Mesenchymal stem cell (in vitro differentiated cells and primary cell): ENCODE measurements around the gene PRKX.

ENCODE experiments used
- DNase-seq: peaks from one replicate; pipeline ENCODE4 v3.0.0-alpha.2; 2013
- H2AFZ ChIP-seq: one replicate; pipeline ENCODE4 v1.6.1; 2013; ENCODE audit warnings: low read depth, mild to moderate bottlenecking, control low read depth, inconsistent platforms, low read length, moderate library complexity
- H2AK5ac ChIP-seq: 2 replicates; pipeline ENCODE4 v1.6.1; 2013; ENCODE audit warnings: low read length, moderate library complexity, mild to moderate bottlenecking, inconsistent platforms; ENCODE audit not compliant: severe bottlenecking
- H2BK120ac ChIP-seq: one replicate; pipeline ENCODE4 v1.6.1; 2013; ENCODE audit warnings: low read depth, mild to moderate bottlenecking, inconsistent platforms, low read length, moderate library complexity
- H2BK12ac ChIP-seq, 2 experiments: one replicate each; pipeline ENCODE4 v1.6.1; 2013; ENCODE audit warnings: inconsistent platforms in 2 of 2, low read length in 2 of 2, mild to moderate bottlenecking in 2 of 2, moderate library complexity in 2 of 2, control low read depth in 1 of 2
- H2BK15ac ChIP-seq: one replicate; pipeline ENCODE4 v1.6.1; 2013; ENCODE audit warnings: mild to moderate bottlenecking, low read depth, inconsistent platforms; ENCODE audit not compliant: poor library complexity, severe bottlenecking
- H2BK5ac ChIP-seq: 2 replicates; pipeline ENCODE4 v1.6.1; 2013; ENCODE audit warnings: low read depth, mild to moderate bottlenecking, low read length, control low read depth, inconsistent platforms; ENCODE audit not compliant: poor library complexity, severe bottlenecking
- H3K14ac ChIP-seq, 2 experiments: one replicate each; pipeline ENCODE4 v1.6.1; 2013; ENCODE audit warnings: inconsistent platforms in 2 of 2, low read length in 2 of 2, control low read depth in 1 of 2, mild to moderate bottlenecking in 1 of 2, moderate library complexity in 1 of 2
- H3K18ac ChIP-seq, 2 experiments: one replicate each; pipeline ENCODE4 v1.6.1; 2013; ENCODE audit warnings: inconsistent platforms in 2 of 2, low read length in 2 of 2, control low read depth in 1 of 2, low read depth in 1 of 2, mild to moderate bottlenecking in 1 of 2
- H3K23ac ChIP-seq, 2 experiments: one replicate each; pipeline ENCODE4 v1.6.1; 2013; ENCODE audit warnings: inconsistent platforms in 2 of 2, low read length in 2 of 2, mild to moderate bottlenecking in 2 of 2, moderate library complexity in 2 of 2, control low read depth in 1 of 2
- H3K27ac ChIP-seq: 2 replicates; pipeline ENCODE4 v1.5.1; 2013; ENCODE audit warnings: mild to moderate bottlenecking, moderate library complexity, low read length, control low read depth, inconsistent platforms; ENCODE audit not compliant: poor library complexity, severe bottlenecking
- H3K27me3 ChIP-seq, 2 experiments: 2 replicates each; pipeline versions ENCODE4 v1.6.1 to v1.7.0; 2013; ENCODE audit warnings: low read length in 2 of 2, mild to moderate bottlenecking in 2 of 2, moderate library complexity in 2 of 2, control low read depth in 1 of 2, inconsistent platforms in 1 of 2; ENCODE audit not compliant: control insufficient read depth in 1 of 2, insufficient read depth in 1 of 2
- H3K36me3 ChIP-seq, 2 experiments: 2 replicates each; pipeline versions ENCODE4 v1.6.1 to v1.7.0; 2013; ENCODE audit warnings: low read length in 2 of 2, control low read depth in 1 of 2, inconsistent platforms in 1 of 2, low read depth in 1 of 2, mild to moderate bottlenecking in 1 of 2; ENCODE audit not compliant: insufficient read depth in 2 of 2, control insufficient read depth in 1 of 2
- H3K4ac ChIP-seq, 2 experiments: one replicate each; pipeline ENCODE4 v1.6.1; 2013; ENCODE audit warnings: inconsistent platforms in 2 of 2, low read length in 2 of 2, mild to moderate bottlenecking in 2 of 2, moderate library complexity in 2 of 2, control low read depth in 1 of 2, low read depth in 1 of 2
- H3K4me1 ChIP-seq: 2 replicates; pipeline ENCODE4 v1.6.1; 2013; ENCODE audit warnings: low read depth, low read length, control low read depth; ENCODE audit not compliant: control insufficient read depth, insufficient read depth
- H3K4me2 ChIP-seq: 2 replicates; pipeline ENCODE4 v1.6.1; 2013; ENCODE audit warnings: low read length, mild to moderate bottlenecking, inconsistent platforms; ENCODE audit not compliant: poor library complexity, severe bottlenecking
- H3K4me3 ChIP-seq, 2 experiments: 2 replicates each; pipeline versions ENCODE4 v1.5.1 to v1.7.0; 2013; ENCODE audit warnings: low read length in 2 of 2, mild to moderate bottlenecking in 2 of 2, control low read depth in 1 of 2, low read depth in 1 of 2; ENCODE audit not compliant: insufficient read depth in 1 of 2
- H3K79me1 ChIP-seq: replicated peaks from 2 replicates; pipeline ENCODE4 v1.6.1; 2013; ENCODE audit warnings: mild to moderate bottlenecking, control low read depth, low read length, inconsistent platforms; ENCODE audit not compliant: poor library complexity, severe bottlenecking
- H3K9ac ChIP-seq: 2 replicates; pipeline ENCODE4 v1.7.0; 2013; ENCODE audit warnings: mild to moderate bottlenecking, low read length, moderate library complexity
- H3K9me3 ChIP-seq: 2 replicates; pipeline ENCODE4 v1.7.0; 2013; ENCODE audit warnings: mild to moderate bottlenecking, low read length; ENCODE audit not compliant: control insufficient read depth
- H4K8ac ChIP-seq: one replicate; pipeline ENCODE4 v1.6.1; 2013; ENCODE audit warnings: inconsistent platforms, mild to moderate bottlenecking, low read length, moderate library complexity
- H4K91ac ChIP-seq: one replicate; pipeline ENCODE4 v1.6.1; 2013; ENCODE audit warnings: mild to moderate bottlenecking, low read length, inconsistent platforms
- WGBS: methylation state at CpG from one replicate; pipeline ENCODE4 v1.1.7; 2013; ENCODE audit warnings: mixed read lengths; 5-methylcytosine and 5-hydroxymethylcytosine counted together

Gene PRKX

GRCh38 chrX:3585719-3586118 is 127.7 kb downstream of the PRKX start:
- no peak overlapping the region for H2BK15ac ChIP-seq
- H2AK5ac ChIP-seq: no peak overlapping the region
- H4K8ac ChIP-seq: no peak overlapping the region
- H3K27me3 ChIP-seq: no peaks in the 10 kb centered on the region
- DNase-seq: no peak
- H3K4me1 ChIP-seq: no peaks in the 10 kb centered on the region
- H3K18ac ChIP-seq: no peak overlapping the region
- no peak overlapping the region for H2BK5ac ChIP-seq
- no peaks in the 10 kb centered on the region for H3K79me1 ChIP-seq
- H3K9ac ChIP-seq: no peak overlapping the region
- H3K4ac ChIP-seq: no peak overlapping the region
- no peak overlapping the region for H4K91ac ChIP-seq
- H3K23ac ChIP-seq: no peak overlapping the region
- no peak overlapping the region for H2BK12ac ChIP-seq
- H3K4me3 ChIP-seq: no peak overlapping the region
- 75% methylated on average over 3 of the region's 3 CpGs for WGBS
- H2AFZ ChIP-seq: no peak overlapping the region
- no peak overlapping the region for H3K14ac ChIP-seq
- no peaks in the 10 kb centered on the region for H3K9me3 ChIP-seq
- H3K27ac ChIP-seq: no peak overlapping the region
- H3K36me3 ChIP-seq: no peaks in the 10 kb centered on the region
- H2BK120ac ChIP-seq: no peak overlapping the region
- H3K4me2 ChIP-seq: no peak overlapping the region

DNA sequence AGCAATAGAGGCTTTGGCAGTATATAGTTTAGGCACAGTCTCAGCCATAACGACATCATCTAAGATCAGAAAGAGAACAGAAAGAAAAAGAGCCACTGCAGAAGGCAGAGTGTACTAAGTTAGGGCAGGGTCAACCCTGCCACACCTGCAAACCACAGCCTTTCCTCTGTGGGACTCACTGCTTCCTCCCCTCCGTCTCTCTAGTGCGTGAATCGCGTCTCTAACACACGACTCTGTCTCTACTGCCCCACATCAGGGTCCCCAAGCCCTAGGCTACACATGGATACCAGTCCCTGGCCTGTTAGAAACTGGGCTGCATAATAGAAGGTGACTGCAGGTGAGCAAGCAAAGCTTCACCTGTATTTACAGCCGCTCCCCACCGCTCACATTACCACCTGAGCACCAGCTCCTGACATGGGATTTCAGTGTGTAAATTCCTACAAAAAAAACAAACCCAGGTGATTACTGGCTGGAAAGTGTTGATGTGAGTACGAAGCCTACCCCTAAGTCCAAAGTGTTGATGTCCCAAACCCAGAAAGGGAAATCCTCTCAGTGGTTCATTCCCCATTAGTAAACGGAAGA is 128.9 kb downstream of the PRKX start:
- H3K4ac ChIP-seq: no peak overlapping the region
- no peak overlapping the region for H3K9ac ChIP-seq
- no peaks in the 10 kb centered on the region for H3K36me3 ChIP-seq
- no peak overlapping the region for H2BK15ac ChIP-seq
- H3K4me2 ChIP-seq: no peak overlapping the region
- no peak overlapping the region for H2BK12ac ChIP-seq
- no peak overlapping the region for H3K27ac ChIP-seq
- H2AK5ac ChIP-seq: no peak overlapping the region
- no peak overlapping the region for H4K8ac ChIP-seq
- H3K23ac ChIP-seq: no peak overlapping the region
- no peak overlapping the region for H3K14ac ChIP-seq
- H2BK5ac ChIP-seq: no peak overlapping the region
- H2AFZ ChIP-seq: no peak overlapping the region
- H3K9me3 ChIP-seq: peaks cover 3% of the 10 kb centered on the region
- no peak overlapping the region for H4K91ac ChIP-seq
- H2BK120ac ChIP-seq: no peak overlapping the region
- no peak overlapping the region for H3K4me3 ChIP-seq
- no peaks in the 10 kb centered on the region for H3K4me1 ChIP-seq
- no peak for DNase-seq
- 82% methylated on average over 8 of the region's 10 CpGs for WGBS
- H3K79me1 ChIP-seq: no peaks in the 10 kb centered on the region
- no peaks in the 10 kb centered on the region for H3K27me3 ChIP-seq
- H3K18ac ChIP-seq: no peak overlapping the region

DNA sequence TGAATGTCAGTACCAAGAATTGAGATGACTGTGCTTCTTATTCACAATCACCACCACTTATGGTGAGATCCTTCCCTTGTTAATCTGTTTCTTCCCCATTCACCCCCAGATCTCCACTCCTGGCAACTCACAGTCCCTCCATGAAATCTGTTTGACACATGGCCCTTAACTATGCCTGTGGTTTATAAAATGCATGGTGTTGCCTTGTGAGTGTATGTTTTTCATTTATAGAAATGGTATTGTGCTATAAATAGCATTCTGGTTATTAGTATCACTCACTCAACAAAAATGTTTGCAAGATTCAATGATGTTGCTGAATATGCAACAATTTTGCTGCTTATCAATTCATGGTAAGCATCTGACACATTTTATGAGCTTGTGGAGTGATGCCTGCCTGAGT is 131.0 kb downstream of the PRKX start:
- Histone ChIP-seq H3K9ac (no peak overlapping the region), H2BK15ac (no peak overlapping the region), H3K23ac (no peak overlapping the region), H3K27ac (no peak overlapping the region), H2AK5ac (no peak overlapping the region), H2BK12ac (no peak overlapping the region), H3K4ac (no peak overlapping the region), H3K18ac (no peak overlapping the region), H2BK120ac (no peak overlapping the region), H3K9me3 (peaks cover 3% of the 10 kb centered on the region), H3K4me3 (no peak overlapping the region), H3K36me3 (no peaks in the 10 kb centered on the region), H2AFZ (no peak overlapping the region), H2BK5ac (no peak overlapping the region), H3K27me3 (no peaks in the 10 kb centered on the region), H3K4me1 (no peaks in the 10 kb centered on the region), H3K4me2 (no peak overlapping the region), H4K8ac (no peak overlapping the region), H4K91ac (no peak overlapping the region), H3K79me1 (no peaks in the 10 kb centered on the region), H3K14ac (no peak overlapping the region)
- DNase-seq: no peak

DNA sequence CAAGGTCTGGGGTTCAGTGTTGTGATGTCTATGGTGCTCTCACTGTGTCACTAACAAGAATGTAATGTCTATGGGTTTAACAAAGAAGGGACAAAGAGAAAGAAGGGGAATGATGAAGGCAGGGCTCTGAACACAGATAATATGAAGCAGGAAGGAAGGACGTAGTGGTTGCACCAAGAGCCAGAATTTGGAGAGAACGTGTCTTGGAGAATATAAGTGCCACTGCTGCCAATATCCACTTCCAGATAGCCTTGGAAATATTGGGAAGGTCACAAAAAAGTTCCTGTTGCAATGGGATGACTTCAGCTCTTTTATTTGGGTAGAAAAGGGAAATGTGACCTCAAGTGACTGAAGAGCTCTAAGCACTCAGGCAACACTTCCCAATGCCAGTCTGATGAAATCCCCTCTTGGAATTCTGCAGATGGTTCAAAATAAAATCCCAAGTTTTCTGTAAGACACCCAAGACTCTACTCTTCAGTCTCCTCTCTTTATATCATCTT is 131.8 kb downstream of the PRKX start:
- Histone ChIP-seq H2BK12ac (no peak overlapping the region), H2BK15ac (no peak overlapping the region), H3K4me2 (no peak overlapping the region), H4K8ac (no peak overlapping the region), H3K36me3 (no peaks in the 10 kb centered on the region), H3K4me1 (no peaks in the 10 kb centered on the region), H2BK120ac (no peak overlapping the region), H4K91ac (no peak overlapping the region), H3K4ac (no peak overlapping the region), H3K9ac (no peak overlapping the region), H3K23ac (no peak overlapping the region), H2AFZ (no peak overlapping the region), H3K79me1 (no peaks in the 10 kb centered on the region), H3K27ac (no peak overlapping the region), H3K9me3 (peaks cover 3% of the 10 kb centered on the region), H2AK5ac (no peak overlapping the region), H3K27me3 (no peaks in the 10 kb centered on the region), H3K4me3 (no peak overlapping the region), H2BK5ac (no peak overlapping the region), H3K18ac (no peak overlapping the region), H3K14ac (no peak overlapping the region)
- 86% methylated on average over 1 of the region's 2 CpGs for WGBS
- DNase-seq: no peak
